DMS 273 (cell line): ENCODE results near the gene EPB41L2.

Experiments used
- DNase-seq: peaks from one replicate; lab custom pipeline; 2025; ENCODE audit not compliant: unreplicated experiment; lab: John Stamatoyannopoulos, UW

The EPB41L2 gene

DNA sequence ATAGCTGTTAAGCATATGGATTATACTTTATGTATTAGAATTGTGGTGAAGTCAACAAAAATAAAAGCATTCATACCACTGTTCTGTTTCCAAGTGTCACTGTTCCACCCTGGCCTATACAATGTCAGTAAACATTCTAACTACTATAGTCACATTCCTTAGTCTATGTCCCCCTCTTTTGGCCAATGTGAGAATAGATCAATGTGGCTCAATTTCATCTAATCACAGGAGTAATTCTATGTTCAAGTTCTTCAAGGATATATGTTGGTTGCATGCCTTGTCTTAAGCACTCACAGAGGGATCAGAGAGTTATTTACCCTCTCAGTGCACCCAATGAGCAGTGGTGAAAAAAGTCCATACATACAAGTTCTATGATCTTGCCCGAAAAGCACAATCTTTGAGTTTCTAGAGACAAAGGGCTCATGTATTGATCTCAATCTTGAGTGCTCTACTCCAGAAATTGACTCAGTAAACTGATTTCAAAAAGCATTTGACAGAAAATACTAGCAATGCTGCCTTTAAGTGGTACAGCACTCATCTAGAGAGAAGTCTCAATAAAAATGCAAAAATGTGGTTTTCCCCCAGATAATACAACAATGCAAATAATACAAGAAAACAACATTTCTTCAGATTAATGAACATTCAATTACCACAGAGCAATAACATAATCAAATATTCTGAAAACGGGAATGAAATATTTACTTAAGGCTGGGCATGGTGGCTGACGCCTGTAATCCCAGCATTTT, 219.3 kb downstream of the EPB41L2 start:
- DNase-seq: peak; percentile 57

DNA sequence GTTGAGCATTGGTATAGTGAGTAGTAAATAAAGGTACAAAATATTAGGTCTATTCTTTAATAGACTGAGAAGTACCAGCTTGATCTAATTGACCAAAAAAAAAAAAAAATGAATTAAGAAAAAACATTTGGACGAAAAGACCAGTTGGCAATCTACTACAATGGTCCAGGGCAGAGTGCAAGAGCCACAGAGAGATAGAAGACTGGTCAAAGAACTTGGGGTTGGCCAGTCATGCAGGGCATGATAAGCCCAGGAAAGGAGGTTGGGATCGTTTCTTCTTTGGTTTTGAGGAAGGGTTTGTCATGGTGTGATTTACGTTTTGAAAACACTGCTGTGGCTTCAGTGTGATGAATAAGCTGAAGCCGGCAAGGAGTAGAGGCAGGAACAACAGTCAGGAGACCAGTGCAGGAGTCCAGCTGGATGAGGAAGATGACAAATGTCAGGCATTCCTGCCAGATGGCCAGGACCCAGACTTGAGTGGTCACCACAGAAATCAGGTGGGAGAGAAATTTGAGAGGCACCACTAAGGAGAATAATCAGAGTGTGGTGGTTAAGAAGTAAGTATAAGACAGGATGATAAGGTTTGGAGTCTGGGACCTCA, 221.8 kb downstream of the EPB41L2 start:
- no peak for DNase-seq

DNA sequence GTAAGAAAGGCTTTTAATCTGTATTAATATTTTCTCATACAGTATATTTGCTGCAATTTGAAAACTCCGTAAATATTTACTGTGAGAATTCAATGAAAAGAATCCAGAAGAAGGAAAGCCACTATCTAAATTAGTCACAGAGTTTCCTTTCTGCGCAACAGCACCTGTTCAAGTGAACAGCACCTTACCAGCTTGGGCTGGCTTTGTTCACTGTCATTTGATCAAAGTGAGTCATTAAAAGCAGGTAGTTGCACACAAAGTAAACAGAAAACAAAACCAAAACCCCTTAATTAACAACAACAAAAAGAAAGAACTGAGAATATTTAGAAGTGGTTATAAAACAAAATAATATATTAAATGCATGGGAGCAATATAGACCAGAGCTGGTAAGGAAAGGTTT, 223.0 kb downstream of the EPB41L2 start:
- no peak for DNase-seq

DNA sequence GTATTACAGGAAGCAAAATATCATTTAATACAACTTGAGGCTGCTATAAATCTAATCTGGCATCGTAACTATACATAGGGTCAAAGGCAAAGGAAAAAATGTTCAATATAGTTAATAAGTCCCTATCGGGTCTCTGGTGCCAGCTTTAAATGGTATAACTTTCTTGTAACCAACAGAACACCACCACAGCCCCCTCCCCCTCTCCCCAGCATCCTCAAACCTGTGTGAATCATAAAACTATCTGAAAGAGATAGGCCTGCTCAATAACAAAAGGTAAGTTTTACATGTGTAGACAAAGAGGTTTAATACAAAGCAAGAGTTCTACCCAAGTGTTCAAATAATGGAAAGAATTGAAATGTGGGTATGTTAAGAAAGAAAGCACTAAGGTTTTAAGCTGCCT, 223.7 kb downstream of the EPB41L2 start:
- no peak for DNase-seq

DNA sequence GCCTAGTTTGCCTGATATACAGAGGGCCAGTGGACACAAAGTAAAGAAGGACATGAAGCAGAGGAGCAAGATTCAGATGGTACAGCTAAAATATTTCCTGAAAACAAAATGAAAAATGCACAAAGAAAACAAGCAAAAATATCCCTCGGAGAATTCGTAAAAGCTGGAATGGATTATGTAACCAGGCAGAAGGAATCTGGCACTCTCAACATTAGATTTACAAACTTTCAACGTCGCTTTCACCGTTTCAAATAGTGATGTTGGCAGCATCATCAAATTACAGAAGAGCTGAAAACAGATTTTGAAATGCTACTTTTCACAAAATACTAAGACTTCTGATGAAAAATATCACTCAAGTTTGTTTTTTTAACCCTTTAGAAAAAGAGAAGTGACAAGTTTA, 224.1 kb downstream of the EPB41L2 start:
- no peak for DNase-seq

DNA sequence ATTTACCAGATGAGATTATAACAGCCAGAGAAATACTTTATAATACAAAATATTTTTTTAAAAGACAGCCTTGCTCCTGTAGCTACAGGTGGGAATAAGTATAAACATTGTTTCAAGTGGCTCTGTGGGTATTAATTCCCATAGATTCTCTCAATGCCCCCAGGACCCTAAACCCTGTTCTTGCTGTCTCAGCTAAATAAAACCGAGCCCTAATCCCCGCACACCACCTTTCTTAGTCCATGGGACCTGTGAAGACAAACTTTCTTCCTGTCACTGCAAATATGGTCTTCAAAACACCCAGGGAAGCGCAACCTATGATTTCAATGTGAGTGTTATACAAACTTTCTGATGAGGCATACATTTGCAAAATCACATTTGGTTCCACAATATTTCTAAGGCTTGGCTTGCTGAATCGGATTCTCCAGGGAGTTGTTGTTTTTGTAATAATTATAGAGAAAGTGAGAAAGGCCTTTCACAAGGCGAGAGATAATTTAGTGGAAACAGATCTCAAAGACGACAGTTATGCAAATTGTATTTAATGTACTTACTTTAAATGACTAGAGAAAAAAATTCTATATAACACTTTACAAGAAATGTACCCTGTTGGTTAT, 224.7 kb downstream of the EPB41L2 start:
- DNase-seq: no peak

DNA sequence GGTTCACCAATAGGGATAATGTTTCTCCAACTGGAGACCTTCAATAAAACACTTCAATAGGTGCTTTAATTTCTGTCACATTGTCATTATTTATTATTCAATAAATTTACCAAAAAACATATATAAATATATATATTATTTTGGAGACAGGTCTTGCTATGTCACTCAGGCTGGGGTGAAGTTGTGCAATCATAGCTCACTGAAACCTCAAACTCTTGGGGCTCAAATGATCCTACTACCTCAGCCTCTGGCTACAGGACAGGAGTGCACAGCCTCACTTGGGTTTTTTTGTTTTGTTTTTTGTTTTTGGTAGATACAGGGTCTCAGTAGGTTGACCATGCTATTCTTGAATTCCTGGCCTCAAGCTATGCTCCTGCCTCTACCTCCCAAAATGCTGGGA, 226.0 kb downstream of the EPB41L2 start:
- no peak for DNase-seq

DNA sequence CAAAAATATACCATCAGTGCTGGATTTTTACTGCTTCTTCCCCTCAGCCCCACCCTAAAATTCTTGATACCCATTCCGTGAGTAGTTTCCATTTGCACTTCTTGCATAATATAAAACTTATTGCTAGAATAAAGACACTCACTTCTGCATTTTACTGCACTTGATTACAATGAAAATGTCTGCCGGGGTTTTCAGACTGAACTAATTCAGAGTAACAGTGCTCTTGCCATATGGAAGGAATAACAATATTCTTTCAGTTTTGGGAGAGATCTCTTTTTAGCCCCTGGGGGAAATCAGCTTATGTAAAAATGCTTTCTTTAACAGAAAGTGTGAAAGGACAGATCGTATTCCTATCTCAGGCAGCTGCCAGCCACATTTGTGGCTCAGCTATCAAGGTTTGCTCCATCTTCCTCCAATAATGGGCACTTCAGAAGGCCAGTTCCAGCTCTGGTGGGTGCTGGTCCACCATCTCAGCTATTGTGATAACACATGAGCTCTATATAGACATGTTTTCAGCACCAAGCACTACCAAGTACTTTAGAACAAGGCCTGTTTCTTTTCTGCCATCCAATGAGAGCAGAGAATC, 226.9 kb downstream of the EPB41L2 start:
- no peak for DNase-seq

DNA sequence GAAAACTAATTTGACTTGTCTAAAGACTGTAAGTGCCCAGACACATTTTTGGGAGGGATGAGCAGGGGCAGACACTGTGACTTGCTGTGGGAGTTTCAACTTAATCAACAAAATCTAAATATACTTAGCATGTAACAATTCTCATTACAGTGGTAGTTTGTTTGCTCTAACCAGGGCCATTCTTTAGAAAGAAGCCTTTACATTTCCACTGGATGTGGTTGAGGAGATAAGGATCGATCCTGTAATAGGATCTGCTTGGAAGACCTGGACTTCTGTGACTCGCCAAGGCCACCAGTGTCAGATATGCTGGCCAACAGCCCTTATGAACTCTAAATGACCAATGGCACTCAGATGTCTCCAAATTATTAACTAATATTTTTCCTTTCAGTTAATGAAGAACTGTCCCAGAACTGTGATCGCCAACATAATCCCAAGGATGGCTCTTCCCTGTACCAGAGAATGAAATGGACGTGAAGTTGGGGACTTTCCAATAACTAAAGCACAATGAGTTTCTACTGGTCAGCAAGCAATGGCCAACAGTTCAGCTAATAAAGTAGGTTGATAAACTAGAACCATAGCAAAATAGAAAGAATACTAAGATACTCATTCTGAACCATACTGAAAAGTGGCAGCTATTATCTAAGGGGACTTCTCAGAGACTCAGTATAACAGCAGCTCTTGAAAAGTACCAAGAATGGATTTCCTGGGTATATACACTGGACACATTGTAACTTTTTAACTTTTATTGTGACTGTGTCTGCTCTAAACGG, 228.4 kb downstream of the EPB41L2 start:
- DNase-seq: no peak

DNA sequence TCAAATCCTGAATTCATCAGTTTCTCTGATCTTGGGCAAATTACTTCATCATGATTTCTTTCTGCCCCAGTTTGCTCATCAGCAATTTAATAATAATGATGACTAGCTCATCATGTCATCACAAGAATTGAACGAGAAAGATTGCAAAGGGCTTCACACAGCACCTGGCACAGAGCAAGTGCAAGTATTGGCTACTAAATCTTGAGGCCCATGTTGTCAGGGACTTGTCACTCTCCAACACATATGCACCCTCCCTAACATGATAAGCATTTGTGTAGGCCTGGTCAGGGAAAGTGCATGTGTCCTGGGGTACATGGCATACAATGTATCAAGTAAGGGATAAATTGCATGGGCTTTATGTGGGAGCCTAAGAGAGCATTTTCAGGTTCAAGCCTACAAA, 229.5 kb downstream of the EPB41L2 start:
- DNase-seq: no peak

DNA sequence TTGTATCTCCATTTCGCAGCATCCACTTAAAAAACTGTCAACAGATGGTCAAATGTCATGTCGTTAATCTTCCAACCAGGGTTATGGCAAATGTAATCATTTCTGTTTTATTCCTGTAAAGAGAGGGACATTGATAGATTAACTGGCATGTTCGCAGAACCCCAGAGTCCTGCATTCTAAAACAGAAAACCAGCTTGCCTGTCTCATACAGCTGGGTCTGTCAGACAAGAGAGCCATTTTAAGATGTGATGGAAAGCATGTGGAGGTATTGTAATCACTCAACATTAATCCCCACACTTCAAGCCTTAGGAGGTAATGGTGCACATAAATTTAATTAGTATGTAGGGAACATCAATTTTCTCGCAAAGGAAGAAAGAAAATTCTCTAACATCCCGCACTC, 231.4 kb downstream of the EPB41L2 start:
- no peak for DNase-seq

DNA sequence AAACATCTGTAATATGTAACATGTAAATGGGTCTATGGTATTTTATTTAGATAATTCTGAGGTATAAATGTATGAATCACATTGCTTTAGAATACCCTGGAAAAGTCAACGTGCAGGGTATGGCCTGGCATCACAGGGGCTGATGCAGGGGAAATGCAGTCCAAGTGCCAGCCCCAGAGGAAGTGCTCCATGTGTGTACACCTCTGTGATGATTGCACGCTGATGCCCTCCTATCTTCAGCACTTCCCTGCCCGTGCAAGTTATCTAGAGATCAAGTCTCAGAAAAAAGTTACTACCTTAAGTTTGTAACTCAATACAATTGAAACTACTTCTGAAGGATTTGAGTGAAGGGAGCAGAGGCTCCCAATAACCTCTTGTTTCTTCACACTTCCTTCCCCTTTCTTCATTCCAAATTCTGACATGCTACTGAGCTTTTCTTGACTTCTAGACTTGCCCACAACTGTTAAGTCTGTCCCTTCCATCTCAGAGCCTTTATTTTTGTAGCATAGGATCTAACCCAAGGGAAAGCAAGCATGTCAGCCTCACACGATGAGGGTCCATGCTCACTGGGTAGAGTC, 233.6 kb downstream of the EPB41L2 start:
- DNase-seq: no peak

DNA sequence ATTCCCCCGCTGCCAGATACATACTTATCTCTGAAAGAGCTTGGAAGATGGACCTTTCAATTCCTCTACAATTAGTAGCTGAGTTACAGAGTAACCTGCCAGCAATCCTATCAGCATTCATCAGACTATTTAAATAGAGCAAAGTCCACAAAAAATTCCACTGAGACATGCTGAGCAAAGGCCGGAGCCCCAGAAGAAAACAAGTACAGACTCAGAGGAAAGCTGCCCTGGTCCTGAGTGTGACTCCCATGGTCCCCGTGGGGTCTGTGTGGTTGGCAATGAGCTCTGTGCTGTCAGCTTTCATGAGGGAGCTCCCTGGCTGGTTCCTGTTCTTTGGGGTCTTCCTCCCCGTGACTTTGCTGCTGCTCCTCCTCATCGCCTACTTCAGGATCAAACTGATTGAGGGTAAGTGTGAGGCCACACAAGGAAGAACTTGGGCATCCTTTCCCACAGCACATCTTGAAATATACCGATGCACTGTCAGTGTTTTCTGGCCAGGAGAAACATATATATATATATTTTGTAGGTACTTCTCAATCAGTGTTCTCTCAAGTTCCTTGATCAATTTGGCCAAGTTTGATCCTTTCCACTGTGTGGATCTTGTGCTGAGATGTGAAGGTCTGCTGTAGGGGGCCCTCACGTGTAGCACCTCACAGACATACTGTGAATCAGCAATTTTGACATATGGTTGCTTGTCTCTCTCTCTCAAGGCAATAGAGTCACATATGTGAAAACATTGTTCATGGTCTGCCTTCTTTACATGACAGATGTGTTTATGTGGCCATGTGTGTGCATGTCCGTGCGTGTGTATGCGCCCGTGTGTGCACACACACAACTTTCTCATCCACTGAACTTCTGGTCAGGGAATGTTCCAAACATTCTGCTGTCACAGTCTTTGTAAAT, 235.5 kb downstream of the EPB41L2 start, which contains the start of gene SMLR1:
SMLR1 (plus strand) TSS at position 160 of the 903 bp plus-strand sequence; CDS start at position 168, 8 bp downstream.
- no peak for DNase-seq

DNA sequence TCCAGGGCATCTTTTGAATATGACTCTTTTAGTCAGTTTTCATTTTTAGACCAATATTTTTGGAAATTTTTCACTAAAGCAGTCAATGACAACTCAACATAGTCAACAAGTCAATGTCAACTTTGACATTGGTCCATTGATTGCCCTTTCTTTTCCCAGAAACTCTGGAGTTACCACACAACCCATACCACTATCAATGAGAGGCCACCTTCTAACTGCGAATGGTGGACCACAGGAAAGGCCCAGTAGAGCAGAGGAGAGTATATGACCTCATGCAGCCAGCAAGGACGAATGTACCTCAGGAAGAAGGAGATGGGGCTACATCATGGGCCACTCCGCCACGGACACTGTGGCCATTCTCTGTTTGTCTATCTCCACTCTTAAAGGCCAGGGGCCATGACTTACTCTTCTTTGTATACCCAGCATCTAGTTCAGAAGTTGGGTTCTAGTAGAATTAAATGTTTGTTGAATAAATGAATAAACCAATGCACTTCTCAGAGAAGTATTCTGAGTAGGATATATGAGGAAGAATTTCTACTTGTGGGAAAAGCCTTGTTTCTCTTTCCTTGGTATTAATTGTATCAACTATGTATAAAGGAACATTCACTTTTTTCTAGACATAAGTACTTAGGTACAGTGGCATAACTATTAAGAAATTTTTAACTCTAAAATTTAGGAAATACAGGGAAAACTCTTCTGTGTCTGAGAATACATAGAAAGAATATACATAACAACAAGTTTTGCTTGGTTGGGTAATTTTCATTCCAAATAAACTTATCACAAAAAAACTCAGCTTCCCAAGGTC, 236.4 kb downstream of the EPB41L2 start:
- DNase-seq: no peak

DNA sequence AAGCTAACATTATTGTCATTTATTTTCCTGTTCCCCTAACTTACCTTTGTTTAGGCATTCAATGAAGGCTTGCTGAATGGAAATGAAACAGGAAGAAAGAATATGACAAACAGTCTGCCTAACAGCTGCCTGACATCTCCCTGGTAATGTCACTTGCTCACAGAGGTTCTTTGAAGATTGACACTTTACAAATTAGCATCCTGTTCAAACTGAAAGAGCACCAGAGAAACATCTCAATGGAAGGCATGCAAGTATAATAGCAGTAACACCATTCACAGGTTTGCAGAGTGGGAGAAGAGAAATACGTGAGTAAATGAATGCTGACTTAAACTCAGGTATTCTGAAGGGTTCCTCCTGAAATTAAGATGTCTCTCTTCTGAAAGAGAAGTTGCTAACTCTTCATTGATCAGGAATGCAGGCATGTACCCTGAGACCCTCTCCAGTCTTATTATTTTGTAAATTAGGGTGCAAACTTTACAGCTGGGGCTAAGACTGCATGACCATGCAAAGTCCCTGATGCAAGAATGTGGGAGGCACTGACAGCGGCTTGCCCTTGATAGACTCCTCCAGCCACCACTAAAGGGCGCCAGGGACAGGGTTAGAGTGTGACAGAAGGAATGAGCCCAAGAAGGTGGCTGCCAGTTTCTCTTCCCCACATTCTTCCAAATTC, 237.1 kb downstream of the EPB41L2 start:
- DNase-seq: no peak

DNA sequence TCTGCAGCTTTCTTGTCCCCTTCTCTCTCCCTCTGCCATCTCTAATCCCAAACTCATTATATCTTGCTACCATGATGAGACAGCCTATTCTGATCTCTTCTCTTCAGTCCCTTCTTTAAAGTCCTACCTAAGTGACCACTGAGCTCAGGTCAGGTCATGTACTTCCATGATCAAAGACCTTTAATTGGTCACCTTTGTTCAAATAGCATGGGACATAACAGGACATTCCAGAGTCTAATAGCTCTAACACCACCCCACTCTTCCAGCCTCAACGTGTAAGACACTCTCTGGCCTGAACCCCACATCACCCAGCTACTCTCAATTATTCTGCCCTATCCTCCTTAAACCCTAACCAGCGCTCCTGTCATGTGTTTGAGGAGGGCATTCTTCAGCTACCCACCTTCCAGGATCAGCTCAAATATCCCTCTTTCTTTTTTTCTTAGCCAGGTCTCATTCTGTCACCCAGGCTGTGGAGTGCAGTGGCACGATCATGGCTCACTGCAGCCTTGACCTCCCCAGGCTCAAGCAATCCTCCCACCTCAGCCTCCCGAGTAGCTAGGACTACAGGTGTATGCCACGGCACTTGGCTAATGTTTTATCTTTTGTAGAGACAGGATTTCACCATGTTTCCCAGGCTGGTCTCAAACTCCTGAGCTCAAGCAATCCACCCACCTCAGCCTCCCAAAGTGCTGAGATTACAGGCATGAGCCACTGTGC, 237.9 kb downstream of the EPB41L2 start:
- DNase-seq: no peak

DNA sequence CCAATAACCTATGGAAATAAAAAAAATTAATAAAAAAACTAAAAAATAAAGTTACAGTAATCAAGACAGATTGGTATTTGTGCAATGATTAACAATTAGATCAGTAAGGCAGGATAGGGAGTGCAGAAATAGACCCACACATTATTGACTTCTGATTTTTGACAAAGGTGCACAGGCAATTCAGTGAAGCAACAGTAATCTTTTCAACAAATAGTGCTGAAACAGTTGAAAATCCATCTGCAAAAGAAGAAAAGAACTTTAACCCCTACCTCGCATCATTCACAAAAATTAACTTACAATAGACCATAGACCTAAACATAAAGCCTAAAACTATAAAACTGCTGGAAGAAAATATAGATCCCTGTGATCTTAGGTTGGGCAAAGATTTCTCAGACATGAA, 240.3 kb downstream of the EPB41L2 start:
- DNase-seq: no peak
